NK-92 (cell line): ENCODE measurements around the gene FUNDC1.

Experiments
- DNase-seq: peaks from one replicate; lab custom pipeline; 2025; ENCODE audit not compliant: unreplicated experiment; lab: John Stamatoyannopoulos, UW

Gene FUNDC1

DNA sequence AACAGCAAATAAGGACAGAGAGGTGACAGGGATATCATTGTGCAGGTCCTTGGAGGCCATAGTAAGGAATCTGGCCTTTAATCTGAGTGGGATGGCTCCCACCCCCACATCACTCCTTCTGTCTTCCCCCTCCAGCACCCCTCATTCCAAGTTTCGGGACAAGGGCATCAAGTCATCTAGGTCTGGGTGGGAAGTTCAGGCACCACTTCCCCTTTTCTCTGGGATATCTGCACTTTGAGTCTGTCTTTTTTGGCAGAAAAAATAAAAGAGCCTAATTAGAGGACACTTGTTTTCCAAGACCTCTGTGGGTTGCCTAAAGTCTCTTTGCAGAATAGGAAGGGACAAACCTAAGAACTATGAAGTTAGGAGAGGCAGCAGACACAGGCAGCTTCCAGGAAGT lies 60.1 kb downstream of the FUNDC1 start:
- DNase-seq: no peak

DNA sequence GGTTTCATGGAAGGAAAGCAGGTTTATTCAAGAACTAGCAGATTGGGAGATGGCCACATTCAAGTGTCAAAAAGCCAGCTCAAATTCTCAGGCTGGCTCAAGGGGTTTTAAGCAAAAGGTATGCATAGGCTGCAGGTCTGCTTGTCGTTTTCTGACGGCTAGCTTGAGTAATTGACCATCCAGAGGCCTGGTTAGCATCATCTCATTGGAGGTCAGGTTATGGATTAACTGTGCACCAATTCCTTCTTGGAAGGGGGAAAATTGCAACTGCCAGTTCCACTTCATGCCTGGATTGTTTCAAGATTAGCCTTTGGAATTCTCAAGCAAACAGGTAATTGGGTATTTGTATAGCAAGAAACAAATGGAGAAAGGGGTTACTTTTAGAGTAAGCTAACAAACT lies 62.1 kb downstream of the FUNDC1 start:
- DNase-seq: no peak

DNA sequence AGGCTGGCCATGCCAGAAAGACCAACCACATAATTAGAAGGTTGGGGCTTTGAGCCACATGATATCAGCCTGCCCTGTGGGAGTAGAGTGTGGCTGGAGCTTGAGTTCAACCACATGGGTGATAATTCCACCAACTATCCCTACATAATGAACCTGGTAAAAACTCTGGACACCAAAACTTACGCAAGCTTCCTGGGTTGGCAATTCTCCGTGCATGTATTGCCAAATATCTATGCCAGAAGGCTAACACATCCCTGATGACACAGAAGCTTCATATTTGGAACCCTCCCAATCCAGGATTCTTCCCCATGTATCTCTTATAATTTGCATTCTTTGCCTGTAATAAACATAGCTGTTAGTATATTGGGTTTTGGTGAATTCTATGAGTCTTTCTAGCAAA lies 68.2 kb downstream of the FUNDC1 start:
- DNase-seq: no peak
